K562 (cell line): ENCODE data around the gene ANXA3. TPM values are rescaled to one million over a fixed set of nuclear protein-coding genes. Genes with fewer than 3 reads are reported as not detected.

Experiments used
- C11orf30 ChIP-seq: fragments of 450-650 bp; IDR thresholded peaks from 2 replicates; pipeline ENCODE4 v1.6.1; 2016; ENCODE audit warnings: low read depth, mild to moderate bottlenecking
- CEBPB ChIP-seq: fragments of 450-650 bp; IDR thresholded peaks from 2 replicates; pipeline ENCODE4 v1.6.1; 2016; ENCODE audit warnings: missing genetic modification characterization, missing compliant biosample characterization
- CEBPG ChIP-seq, 3 experiments: fragments of 200-800 bp in 1 of 3; sonication (Bioruptor generic) in 1 of 3; sonication (generic) in 1 of 3; formaldehyde crosslinking in 1 of 3; IDR thresholded peaks in 2 of 3; conservative IDR thresholded peaks in 1 of 3; 2 replicates each; pipeline versions ENCODE4 v1.6.1 to v1.8.0; 2016 to 2022; ENCODE audit warnings: missing compliant biosample characterization in 2 of 3, missing genetic modification characterization in 2 of 3, mild to moderate bottlenecking in 1 of 3, missing genetic modification reagents in 1 of 3
- EP400 ChIP-seq: fragments of 450-650 bp; IDR thresholded peaks from 2 replicates; pipeline ENCODE4 v1.6.1; 2017; ENCODE audit warnings: antibody characterized with exemption, mild to moderate bottlenecking, moderate library complexity
- FOXK2 ChIP-seq, 2 experiments: fragments of 450-650 bp; IDR thresholded peaks in 1 of 2; conservative IDR thresholded peaks in 1 of 2; 2 replicates each; pipeline ENCODE4 v1.6.1; 2016; ENCODE audit warnings: low read depth in 2 of 2, mild to moderate bottlenecking in 1 of 2
- GTF2E2 ChIP-seq: fragments of 200-800 bp; sonication (Bioruptor generic); IDR thresholded peaks from 2 replicates; pipeline ENCODE4 v1.6.1; 2016; ENCODE audit warnings: missing genetic modification characterization, missing compliant biosample characterization
- L3MBTL2 ChIP-seq: fragments of 450-650 bp; IDR thresholded peaks from 2 replicates; pipeline ENCODE4 v1.6.1; 2016; ENCODE audit warnings: mild to moderate bottlenecking, moderate library complexity
- MTA3 ChIP-seq: fragments of 450-650 bp; formaldehyde crosslinking; IDR thresholded peaks from 2 replicates; pipeline ENCODE4 v1.6.1; 2017; ENCODE audit warnings: mild to moderate bottlenecking, borderline replicate concordance
- NFE2 ChIP-seq: IDR thresholded peaks from 2 replicates; pipeline ENCODE4 v1.6.1; 2014; ENCODE audit warnings: antibody characterized with exemption, low read depth
- NFYB ChIP-seq: IDR thresholded peaks from 2 replicates; pipeline ENCODE4 v1.6.1; 2011; ENCODE audit warnings: mild to moderate bottlenecking, moderate library complexity; ENCODE audit not compliant: insufficient read length; ENCODE audit errors: extremely low read depth
- NRF1 ChIP-seq, 2 experiments: fragments of 450-650 bp; IDR thresholded peaks in 1 of 2; conservative IDR thresholded peaks in 1 of 2; 2 replicates each; pipeline ENCODE4 v1.6.1; 2014; ENCODE audit warnings: mild to moderate bottlenecking in 2 of 2
- PHF8 ChIP-seq: fragments of 200-600 bp; sonication (generic); IDR thresholded peaks from 2 replicates; pipeline ENCODE4 v1.6.1; 2012; ENCODE audit warnings: mixed run types, mild to moderate bottlenecking, inconsistent platforms, low read length, moderate library complexity, borderline replicate concordance
- TAL1 ChIP-seq: fragments of 450-650 bp; IDR thresholded peaks from 2 replicates; pipeline ENCODE4 v1.6.1; 2016; ENCODE audit warnings: mild to moderate bottlenecking
- ZNF316 ChIP-seq: fragments of 450-650 bp; IDR thresholded peaks from 2 replicates; pipeline ENCODE4 v1.6.1; 2016
- polyA plus RNA-seq, 8 experiments: library from polyadenylated mRNA; depleted of rRNA in 4 of 8; stranded (reverse) in 5 of 8; unstranded in 3 of 8; fragments of >200 nt; fragmentation: Nextera tagmentation in 2 of 8; fragmentation: Illumina TruSeq in 1 of 8; extraction: Ambion mirVana in 2 of 8; extraction: Trizol in 1 of 8; gene quantifications; 2 replicates each; pipeline versions ENCODE4 v1.2.1 to v1.2.3, GENCODE V29; 2011 to 2014; ENCODE audit warnings: inconsistent platforms in 1 of 8, missing spikeins in 1 of 8
- total RNA-seq, 7 experiments: library from RNA; depleted of rRNA in 6 of 7; stranded (reverse); fragments of >200 nt in 6 of 7; fragmentation: Illumina TruSeq in 2 of 7; extraction: Trizol in 2 of 7; gene quantifications; 2 replicates each; pipeline versions ENCODE4 v1.2.1 to v1.2.3, GENCODE V29; 2011 to 2021; ENCODE audit warnings: low replicate concordance in 1 of 7
- TF ChIP-seq, protein P1 (sequence below): sonication (generic); formaldehyde crosslinking; IDR thresholded peaks from 2 replicates; pipeline ENCODE4 v1.8.0; 2023; ENCODE audit warnings: mild to moderate bottlenecking, missing genetic modification reagents
- TF ChIP-seq, protein P2 (sequence below), 2 experiments: fragments of 150-350 bp in 1 of 2; IDR thresholded peaks; 2 replicates each; pipeline ENCODE4 v1.6.1; 2012 to 2016; ENCODE audit warnings: low read depth in 2 of 2, low read length in 2 of 2, mild to moderate bottlenecking in 1 of 2, moderate library complexity in 1 of 2

ANXA3 gene
- total and polyA plus RNA-seq, 9 of the 15 experiments (the other 6 are each of a cell fraction or from before 2014, with no cell fraction given), result 6.3 to 15.5 (median 9.8) TPM

DNA sequence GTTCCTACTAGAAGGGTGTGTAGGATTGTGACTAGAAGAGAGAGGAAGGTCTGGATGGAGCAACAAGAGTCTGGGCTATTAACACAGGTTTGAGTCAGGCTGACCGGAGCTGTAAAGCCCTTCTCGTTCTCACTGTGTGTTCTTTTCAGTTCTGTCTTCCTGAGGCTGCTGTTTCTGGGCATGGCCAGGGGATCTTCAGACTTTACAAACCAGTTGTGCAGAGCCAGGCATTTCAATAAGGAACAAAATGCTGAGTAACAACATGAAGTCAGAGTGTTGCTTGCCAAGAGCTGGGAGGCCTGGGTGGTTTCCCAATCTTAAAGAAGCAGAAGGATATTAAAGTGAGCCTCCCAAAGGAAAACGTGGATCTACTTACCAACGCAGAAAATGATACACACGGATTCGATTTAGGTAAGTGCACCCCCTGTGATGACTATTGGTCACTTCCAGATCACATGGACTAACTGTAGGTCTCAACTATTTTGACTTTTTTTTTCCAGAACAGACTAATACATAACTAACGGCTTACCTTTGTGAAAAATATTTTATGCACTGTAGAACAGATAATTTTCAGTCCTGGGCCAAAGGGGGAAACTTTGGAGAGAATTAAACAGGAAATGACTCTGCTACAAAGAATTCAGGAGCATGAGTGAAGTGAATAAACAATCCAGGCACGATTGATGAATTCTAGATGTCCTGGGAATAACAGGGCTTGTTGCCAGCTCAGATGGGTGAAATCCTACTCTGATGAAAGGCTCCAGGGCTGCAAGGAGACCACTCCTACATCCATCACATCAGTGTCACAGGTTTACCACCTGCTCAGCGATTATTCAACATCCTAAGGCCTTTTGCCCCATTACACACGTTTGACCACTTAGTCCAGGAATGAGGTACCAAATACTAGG, 94.5 kb downstream of the ANXA3 start (continued):
- TF ChIP-seq, protein P1, sequence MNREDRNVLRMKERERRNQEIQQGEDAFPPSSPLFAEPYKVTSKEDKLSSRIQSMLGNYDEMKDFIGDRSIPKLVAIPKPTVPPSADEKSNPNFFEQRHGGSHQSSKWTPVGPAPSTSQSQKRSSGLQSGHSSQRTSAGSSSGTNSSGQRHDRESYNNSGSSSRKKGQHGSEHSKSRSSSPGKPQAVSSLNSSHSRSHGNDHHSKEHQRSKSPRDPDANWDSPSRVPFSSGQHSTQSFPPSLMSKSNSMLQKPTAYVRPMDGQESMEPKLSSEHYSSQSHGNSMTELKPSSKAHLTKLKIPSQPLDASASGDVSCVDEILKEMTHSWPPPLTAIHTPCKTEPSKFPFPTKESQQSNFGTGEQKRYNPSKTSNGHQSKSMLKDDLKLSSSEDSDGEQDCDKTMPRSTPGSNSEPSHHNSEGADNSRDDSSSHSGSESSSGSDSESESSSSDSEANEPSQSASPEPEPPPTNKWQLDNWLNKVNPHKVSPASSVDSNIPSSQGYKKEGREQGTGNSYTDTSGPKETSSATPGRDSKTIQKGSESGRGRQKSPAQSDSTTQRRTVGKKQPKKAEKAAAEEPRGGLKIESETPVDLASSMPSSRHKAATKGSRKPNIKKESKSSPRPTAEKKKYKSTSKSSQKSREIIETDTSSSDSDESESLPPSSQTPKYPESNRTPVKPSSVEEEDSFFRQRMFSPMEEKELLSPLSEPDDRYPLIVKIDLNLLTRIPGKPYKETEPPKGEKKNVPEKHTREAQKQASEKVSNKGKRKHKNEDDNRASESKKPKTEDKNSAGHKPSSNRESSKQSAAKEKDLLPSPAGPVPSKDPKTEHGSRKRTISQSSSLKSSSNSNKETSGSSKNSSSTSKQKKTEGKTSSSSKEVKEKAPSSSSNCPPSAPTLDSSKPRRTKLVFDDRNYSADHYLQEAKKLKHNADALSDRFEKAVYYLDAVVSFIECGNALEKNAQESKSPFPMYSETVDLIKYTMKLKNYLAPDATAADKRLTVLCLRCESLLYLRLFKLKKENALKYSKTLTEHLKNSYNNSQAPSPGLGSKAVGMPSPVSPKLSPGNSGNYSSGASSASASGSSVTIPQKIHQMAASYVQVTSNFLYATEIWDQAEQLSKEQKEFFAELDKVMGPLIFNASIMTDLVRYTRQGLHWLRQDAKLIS, result peak; percentile 70; the same call in 1 of the 2 replicates
- TF ChIP-seq PHF8 (peak; percentile 25; the same call in 1 of the 2 replicates), MTA3 (peak; percentile 32; the same call in 1 of the 2 replicates), CEBPB (tag) (peak; percentile 82), NFYB (peak; percentile 50), CEBPG (CRISPR knock-in tag; IDR thresholded peaks at IDR 0.05) (no peak), CEBPG (tag; conservative IDR thresholded peaks at IDR 0.05 in 1 of 2, IDR thresholded peaks at IDR 0.05 in 1 of 2) (peak; percentile 61 to 85; a peak in 2 of 4 replicates), L3MBTL2 (0 out of 2 replicates have a peak, but pooled peaks have one; percentile 31), ZNF316 (peak; percentile 86), EP400 (0 out of 2 replicates have a peak, but pooled peaks have one; percentile 19), GTF2E2 (no peak), FOXK2 (conservative IDR thresholded peaks at IDR 0.05 in 1 of 2, IDR thresholded peaks at IDR 0.05 in 1 of 2; ENCODE audit: low read depth in 2 of 2) (peak in 1 of 2 experiments; percentile 41; a peak in 1 of 4 replicates), NFE2 (peak; percentile 77), C11orf30 (peak; percentile 70), NRF1 (conservative IDR thresholded peaks at IDR 0.05 in 1 of 2, IDR thresholded peaks at IDR 0.05 in 1 of 2) (peak in 1 of 2 experiments; percentile 34; a peak in 1 of 4 replicates), TAL1 (peak; percentile 23; the same call in 1 of the 2 replicates)
- TF ChIP-seq, protein P2, sequence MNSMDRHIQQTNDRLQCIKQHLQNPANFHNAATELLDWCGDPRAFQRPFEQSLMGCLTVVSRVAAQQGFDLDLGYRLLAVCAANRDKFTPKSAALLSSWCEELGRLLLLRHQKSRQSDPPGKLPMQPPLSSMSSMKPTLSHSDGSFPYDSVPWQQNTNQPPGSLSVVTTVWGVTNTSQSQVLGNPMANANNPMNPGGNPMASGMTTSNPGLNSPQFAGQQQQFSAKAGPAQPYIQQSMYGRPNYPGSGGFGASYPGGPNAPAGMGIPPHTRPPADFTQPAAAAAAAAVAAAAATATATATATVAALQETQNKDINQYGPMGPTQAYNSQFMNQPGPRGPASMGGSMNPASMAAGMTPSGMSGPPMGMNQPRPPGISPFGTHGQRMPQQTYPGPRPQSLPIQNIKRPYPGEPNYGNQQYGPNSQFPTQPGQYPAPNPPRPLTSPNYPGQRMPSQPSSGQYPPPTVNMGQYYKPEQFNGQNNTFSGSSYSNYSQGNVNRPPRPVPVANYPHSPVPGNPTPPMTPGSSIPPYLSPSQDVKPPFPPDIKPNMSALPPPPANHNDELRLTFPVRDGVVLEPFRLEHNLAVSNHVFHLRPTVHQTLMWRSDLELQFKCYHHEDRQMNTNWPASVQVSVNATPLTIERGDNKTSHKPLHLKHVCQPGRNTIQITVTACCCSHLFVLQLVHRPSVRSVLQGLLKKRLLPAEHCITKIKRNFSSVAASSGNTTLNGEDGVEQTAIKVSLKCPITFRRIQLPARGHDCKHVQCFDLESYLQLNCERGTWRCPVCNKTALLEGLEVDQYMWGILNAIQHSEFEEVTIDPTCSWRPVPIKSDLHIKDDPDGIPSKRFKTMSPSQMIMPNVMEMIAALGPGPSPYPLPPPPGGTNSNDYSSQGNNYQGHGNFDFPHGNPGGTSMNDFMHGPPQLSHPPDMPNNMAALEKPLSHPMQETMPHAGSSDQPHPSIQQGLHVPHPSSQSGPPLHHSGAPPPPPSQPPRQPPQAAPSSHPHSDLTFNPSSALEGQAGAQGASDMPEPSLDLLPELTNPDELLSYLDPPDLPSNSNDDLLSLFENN (IDR thresholded peaks at IDR 0.05; ENCODE audit: low read depth in 2 of 2, low read length in 2 of 2), result no peak
